Left renal pelvis (tissue), 4 donors: ENCODE measurements around the gene DLG5. TPM values are rescaled to one million over a fixed set of nuclear protein-coding genes. Genes with fewer than 3 reads are reported as not detected.

Source experiments
- DNase-seq, 4 donors: peaks; one replicate each; pipeline ENCODE4 v3.0.0-alpha.2; 2013; ENCODE audit warnings: low read depth in 4 of 4, low spot score in 3 of 4
- polyA plus RNA-seq, 4 donors: library from polyadenylated mRNA; unstranded; fragments of 120-200 nt; gene quantifications; one replicate each; pipeline ENCODE4 v1.2.1, GENCODE V29; 2013; ENCODE audit not compliant: insufficient read length in 4 of 4

The DLG5 gene
- polyA plus RNA-seq, 4 donors = 36.3 to 47.2 (median 39.2) TPM

GRCh38 chr10:77946084-77946483 lies 19.5 kb upstream of the DLG5 start:
- no peak for DNase-seq

- no peak for DNase-seq
These were observed 18.0 kb upstream of the DLG5 start for GRCh38 chr10:77944519-77944918.

- DNase-seq = no peak
These were observed 16.8 kb upstream of the DLG5 start for GRCh38 chr10:77943121-77943901.

GRCh38 chr10:77941790-77942189 lies 15.2 kb upstream of the DLG5 start:
- DNase-seq = no peak

- no peak for DNase-seq
These were observed 14.1 kb upstream of the DLG5 start for GRCh38 chr10:77940627-77941026.

GRCh38 chr10:77940225-77940624 lies 13.7 kb upstream of the DLG5 start:
- no peak for DNase-seq

- DNase-seq = peak in 2 of 4 donors; percentile 57 to 64
These were observed 13.0 kb upstream of the DLG5 start for GRCh38 chr10:77939561-77940001.

GRCh38 chr10:77936697-77937567 lies 10.4 kb upstream of the DLG5 start:
- DNase-seq = no peak

- DNase-seq = no peak
These were observed 5.6 kb upstream of the DLG5 start for GRCh38 chr10:77932016-77932715.

GRCh38 chr10:77927402-77928246 lies 1.1 kb upstream of the DLG5 start:
- no peak for DNase-seq

- no peak for DNase-seq
These were observed 575 bp downstream of the DLG5 start for GRCh38 chr10:77925795-77926565.

GRCh38 chr10:77925410-77925794 lies 1.2 kb downstream of the DLG5 start:
- DNase-seq = no peak

- DNase-seq = no peak
These were observed 3.9 kb downstream of the DLG5 start for GRCh38 chr10:77922566-77923179.

- no peak for DNase-seq
These were observed 4.5 kb downstream of the DLG5 start for GRCh38 chr10:77922055-77922454.

GRCh38 chr10:77921395-77921794 lies 5.2 kb downstream of the DLG5 start:
- no peak for DNase-seq

GRCh38 chr10:77920495-77920894 lies 6.1 kb downstream of the DLG5 start:
- no peak for DNase-seq

- DNase-seq = no peak
These were observed 6.8 kb downstream of the DLG5 start for GRCh38 chr10:77919713-77920108.

GRCh38 chr10:77915319-77916105 lies 11.0 kb downstream of the DLG5 start:
- DNase-seq = no peak
